Keratinocyte (primary cell): ENCODE results near the gene TCF20.

ENCODE experiments used
- EZH2 ChIP-seq: IDR thresholded peaks from one replicate; pipeline ENCODE4 v1.6.1; 2012; ENCODE audit warnings: inconsistent platforms, mild to moderate bottlenecking, low read length, moderate library complexity
- TF ChIP-seq, protein P1 (sequence below), 3 experiments: IDR thresholded peaks in 1 of 3; conservative IDR thresholded peaks in 1 of 3; optimal IDR thresholded peaks in 1 of 3; 2 replicates in 2 of 3; 3 replicates in 1 of 3; pipeline versions ENCODE3 to v1.5.1; 2011; ENCODE audit warnings: low read length in 3 of 3, mild to moderate bottlenecking in 3 of 3, moderate library complexity in 2 of 3, control low read depth in 1 of 3, inconsistent platforms in 1 of 3; ENCODE audit not compliant: insufficient read depth in 2 of 3; ENCODE audit errors: extremely low read depth in 1 of 3

DNA sequence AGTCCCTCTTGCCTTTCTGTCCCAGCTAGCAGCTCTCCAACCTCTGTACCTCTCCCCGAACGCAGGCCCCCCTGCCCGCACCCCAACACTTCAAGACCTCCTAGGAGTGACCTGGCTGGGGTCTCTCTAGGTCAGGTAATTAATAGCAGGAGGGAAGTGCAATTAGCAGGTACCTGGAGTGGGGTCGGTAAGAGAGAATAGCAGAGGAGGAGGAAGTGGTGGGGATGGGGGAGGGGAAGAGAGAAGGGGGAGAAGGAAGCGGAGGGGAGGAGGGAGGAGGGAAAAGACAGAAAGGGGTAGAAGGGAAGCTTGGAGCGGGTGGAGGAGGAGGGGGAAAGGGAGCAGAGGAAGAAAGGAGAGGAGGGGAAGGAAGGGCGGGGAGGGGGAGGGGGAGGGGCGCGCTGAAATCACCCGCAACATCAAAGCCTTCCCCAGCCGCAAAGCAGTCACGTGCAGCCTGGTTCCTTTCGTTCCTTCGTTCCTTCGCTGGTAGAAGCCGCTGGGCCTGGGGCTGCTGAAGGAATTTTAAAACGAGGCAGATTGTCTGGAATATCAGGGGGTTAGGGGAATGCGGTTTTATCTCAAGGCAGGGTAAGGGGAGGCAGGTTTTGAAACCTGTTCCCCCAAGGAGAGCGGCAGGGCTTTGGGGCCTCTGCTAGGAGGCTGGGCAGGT is 29.3 kb upstream of the TCF20 start:
- TF ChIP-seq, protein P1, sequence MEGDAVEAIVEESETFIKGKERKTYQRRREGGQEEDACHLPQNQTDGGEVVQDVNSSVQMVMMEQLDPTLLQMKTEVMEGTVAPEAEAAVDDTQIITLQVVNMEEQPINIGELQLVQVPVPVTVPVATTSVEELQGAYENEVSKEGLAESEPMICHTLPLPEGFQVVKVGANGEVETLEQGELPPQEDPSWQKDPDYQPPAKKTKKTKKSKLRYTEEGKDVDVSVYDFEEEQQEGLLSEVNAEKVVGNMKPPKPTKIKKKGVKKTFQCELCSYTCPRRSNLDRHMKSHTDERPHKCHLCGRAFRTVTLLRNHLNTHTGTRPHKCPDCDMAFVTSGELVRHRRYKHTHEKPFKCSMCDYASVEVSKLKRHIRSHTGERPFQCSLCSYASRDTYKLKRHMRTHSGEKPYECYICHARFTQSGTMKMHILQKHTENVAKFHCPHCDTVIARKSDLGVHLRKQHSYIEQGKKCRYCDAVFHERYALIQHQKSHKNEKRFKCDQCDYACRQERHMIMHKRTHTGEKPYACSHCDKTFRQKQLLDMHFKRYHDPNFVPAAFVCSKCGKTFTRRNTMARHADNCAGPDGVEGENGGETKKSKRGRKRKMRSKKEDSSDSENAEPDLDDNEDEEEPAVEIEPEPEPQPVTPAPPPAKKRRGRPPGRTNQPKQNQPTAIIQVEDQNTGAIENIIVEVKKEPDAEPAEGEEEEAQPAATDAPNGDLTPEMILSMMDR (optimal IDR thresholded peaks at IDR 0.05 in 1 of 3, IDR thresholded peaks at IDR 0.05 in 1 of 3, conservative IDR thresholded peaks at IDR 0.05 in 1 of 3; ENCODE audit: extremely low read depth in 1 of 3, insufficient read depth in 2 of 3, low read length in 3 of 3) = no peak
- TF ChIP-seq EZH2 = no peak
